GM18507 (cell line): Measurements from ENCODE around the gene XDH.

Experiments used
- DNase-seq: peaks from one replicate; pipeline ENCODE4 v3.0.0; 2011; ENCODE audit warnings: low read depth; ENCODE audit not compliant: insufficient read length; ENCODE audit errors: extremely low spot score
- FAIRE-seq: peaks from 2 replicates; lab custom pipeline; 2011; peaks lifted over from hg19 to GRCh38; lab: Jason Lieb, UNC

Gene XDH

DNA sequence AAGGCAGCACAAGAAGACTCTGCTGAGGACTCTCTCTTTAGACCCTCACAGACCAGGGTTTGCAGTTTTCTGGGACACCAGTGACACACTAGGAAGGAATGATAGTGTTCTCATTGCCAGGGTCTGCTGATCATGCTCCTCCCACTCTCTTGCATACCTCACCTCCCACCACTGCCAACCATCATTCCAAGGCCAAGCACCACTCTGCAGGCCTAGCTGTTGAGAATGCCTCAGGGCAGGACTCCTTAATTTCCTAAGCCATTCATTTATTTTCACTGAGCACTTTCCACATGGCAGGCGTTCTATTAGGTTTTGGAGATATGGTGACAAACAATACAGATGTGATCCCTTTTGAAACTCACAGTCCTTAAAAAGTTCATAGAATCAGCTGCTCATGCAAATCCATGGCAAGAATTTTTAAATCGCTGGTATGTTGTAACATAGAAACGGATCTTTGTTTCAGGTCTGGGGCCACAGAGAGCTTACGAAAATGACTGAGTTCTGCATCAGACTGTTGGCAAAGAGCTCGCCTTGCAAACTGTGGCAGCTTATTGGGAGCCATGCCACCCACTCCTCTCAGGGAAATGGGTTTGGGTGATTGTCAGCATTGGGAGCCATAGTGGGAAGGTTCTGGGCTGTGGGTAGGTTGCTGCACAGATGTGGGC, 78.5 kb downstream of the XDH start:
- FAIRE-seq: no peak

DNA sequence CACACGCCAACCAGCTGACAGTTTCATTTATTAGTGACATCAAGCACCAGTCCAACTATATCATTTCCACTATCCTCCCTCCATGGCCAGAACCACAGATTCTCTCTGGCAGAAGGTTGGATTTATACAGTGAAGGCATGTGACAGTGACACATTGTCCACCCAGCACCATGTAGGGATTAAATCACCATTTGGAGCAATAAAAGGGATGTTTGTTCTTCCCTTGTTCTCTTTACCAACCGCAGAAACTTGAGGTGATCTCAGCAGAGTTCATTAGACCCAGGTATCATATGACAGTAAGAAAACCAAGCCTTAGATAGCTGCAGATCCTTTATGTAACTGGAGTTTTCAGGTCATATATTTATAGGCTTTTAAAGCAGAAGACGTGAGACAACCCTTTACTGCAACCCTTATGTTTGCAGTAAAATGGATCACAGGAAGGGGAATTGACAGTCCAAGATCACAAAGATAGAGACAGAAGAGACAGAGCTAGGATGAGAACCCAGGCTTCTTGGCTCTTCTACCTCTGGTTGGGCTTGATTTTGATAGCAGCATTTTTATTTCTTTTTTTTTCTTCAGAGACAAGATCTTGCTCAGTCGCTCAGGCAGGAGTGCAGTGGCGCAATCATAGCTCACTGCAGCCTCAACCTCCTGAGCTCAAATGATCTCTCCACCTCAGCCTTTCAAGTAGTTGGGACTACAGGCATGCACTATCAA, 80.1 kb downstream of the XDH start:
- no peak for DNase-seq
- no peak for FAIRE-seq

More for the DNA sequence above, 78.5 kb downstream of the XDH start:
- DNase-seq: no peak

DNA sequence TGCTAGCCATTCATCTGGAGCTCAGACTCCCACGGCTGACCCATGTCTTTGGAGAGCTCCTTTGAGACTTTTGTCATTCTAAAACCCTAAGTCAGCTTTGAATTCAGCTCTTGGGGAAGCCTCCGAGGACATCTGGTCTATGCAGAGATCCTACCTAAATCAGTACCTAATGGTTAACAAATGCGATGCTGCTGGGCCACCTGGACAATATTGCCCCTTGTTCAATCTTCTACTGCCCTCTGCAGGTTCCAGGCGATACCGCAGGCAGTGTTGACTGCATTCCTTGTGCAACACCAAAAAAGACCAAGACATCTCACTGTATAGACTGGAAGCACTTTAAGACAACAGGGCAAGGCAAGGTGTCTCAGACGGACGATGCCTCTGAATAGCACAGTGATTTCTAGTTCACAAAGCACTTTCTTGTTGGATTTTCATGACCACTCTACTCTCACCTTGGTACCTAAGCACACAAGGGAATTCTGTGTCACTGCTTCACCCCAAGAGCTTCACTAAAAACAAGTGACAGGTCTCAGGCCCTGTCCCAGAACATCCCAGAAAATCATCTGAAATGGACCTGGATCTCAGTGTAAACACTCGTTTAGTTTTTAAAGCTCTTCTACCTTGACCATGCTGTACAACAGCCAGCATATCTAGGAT, 80.9 kb downstream of the XDH start:
- DNase-seq: peak; percentile 23
- peak; percentile 85 for FAIRE-seq

DNA sequence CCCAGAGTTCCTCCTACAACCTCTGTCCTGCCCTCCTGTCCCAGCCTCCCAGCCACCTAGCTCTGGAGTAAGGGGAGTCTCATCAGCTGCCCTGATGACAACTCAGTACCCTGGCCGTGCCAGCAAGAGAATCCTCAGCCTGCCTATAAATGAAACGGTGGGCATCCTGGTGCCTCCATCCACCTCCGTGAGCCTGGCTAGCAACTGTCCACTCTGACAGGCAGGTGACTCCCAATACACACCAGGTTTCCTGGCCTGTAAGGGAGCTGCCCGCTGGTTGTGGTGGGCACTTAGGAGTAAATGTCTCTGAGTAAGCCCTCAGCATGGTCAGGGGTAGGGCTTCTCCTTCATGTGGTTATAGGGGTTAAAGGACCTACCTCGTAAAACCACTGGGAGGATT, 81.5 kb downstream of the XDH start:
- no peak for FAIRE-seq

DNA sequence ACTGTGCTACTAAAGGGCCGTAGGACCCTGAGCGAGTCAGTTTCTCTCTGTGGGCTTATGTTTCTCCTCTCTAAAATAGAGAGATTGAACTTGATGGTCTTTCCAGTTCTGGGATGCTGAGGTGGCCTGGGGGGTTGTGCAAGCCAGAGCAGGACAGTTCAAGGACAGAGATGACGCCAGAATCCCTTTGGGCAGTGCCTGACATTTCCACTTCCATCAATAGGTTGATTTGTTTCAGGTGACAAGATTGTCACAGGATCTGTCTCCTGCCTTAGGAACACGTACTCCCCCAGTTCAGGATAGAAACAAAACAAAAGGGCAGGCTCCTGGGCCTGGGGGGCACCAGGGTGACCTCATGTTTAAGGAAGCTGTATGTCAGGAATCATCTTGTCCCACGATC, 82.0 kb downstream of the XDH start:
- DNase-seq (no peak), FAIRE-seq (no peak)

More for the DNA sequence above, 81.5 kb downstream of the XDH start:
- DNase-seq: no peak

DNA sequence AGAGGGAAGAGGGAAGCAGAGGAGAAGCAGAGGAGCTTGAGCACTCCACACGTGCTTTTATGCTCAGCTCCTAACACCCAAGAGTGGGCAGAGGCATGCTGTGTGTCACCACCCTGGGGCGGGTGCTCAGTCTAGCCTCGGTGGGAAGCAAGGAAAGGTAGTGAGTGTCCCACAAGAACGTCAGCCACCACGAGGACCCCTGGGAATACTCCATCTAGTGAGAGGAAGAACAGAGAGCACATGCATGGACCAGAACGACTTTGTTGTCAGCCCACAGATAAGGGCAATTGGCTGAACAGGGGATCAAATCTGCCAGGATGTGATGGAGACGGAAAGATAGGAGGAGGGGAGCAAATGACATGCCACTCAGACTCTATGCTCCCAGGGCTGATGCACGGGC, 83.4 kb downstream of the XDH start:
- no peak for DNase-seq
- no peak for FAIRE-seq

GRCh38 chr2:31329081-31329625, 85.4 kb downstream of the XDH start:
- DNase-seq (no peak), FAIRE-seq (no peak)

- FAIRE-seq: no peak
- DNase-seq: no peak
Measured at GRCh38 chr2:31328026-31328425, 86.5 kb downstream of the XDH start.

DNA sequence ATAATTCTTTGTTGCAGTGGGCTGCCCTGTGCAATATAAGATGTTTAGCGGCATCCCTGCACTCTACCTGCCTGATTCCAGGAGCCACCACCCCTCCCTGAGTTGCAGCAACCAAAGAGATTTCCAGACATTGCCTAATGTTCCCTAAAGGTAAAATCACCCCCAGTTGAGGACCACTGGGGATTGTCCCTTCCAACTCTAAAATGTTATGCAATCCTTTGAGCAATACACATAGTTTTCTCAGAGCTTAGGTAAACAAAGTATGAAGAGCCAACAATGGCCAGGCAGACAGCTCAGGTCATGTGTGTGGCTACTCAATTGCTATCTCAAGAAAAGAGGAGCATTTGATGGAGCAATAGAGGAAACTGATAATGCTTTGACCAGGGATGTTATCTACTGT, 87.0 kb downstream of the XDH start:
- DNase-seq (no peak), FAIRE-seq (no peak)

DNA sequence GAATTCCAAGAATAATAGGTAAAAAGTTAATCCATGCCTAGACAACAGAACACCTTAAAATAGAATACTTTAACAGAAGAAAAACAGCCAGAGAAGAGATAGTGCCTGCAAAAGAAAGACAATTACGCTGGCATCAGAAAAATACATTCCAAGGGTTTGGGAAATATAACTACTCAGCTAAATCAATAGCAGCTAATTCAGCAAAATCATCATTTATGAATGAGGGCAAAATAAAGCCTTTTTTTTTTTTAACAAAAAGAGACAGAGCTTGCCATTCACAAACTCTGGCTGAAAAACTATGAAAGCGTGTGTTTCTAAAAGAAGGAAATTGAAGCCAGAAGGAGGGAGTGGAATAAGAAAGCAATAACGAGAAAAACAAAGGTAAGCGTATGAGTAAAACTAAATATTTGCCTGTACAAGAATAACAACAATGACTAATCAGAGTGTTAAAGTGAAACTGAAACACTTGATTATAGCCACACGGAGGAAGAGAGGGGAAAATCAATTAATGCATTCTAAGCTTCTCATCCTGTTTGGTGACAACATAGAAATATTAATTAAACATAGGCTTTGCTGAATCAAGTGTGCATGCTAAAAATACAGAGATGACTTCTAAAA, 90.4 kb downstream of the XDH start:
- FAIRE-seq: peak; percentile 69
- DNase-seq: peak; percentile 22

- no peak for FAIRE-seq
Measured at GRCh38 chr2:31322371-31322770, 92.2 kb downstream of the XDH start.

GRCh38 chr2:31319406-31320175, 95.0 kb downstream of the XDH start:
- peak; percentile 15 for FAIRE-seq
- peak; percentile 4 for DNase-seq

More at GRCh38 chr2:31322371-31322770, 92.2 kb downstream of the XDH start:
- no peak for DNase-seq

GRCh38 chr2:31318361-31319336, 95.9 kb downstream of the XDH start:
- peak; percentile 3 for DNase-seq
- FAIRE-seq: peak; percentile 67

DNA sequence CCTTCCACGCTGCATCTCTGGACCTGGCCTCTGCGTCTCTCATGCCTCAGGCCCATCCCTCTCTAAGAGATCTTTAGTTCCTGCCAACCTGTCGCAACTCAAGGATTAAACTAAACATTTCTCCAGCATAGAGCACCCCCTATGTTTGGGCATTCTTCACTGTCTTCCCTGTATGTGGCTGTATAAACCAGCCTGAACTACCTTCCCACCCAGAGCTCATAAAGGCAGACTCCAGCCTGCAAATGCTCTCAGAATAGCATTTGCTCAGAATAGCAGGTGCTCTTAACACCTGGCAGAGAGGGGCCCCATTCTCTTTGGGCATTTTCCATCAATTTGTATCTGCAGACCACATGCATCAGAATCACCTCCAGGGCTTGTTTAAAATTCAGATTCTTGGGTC, 97.1 kb downstream of the XDH start:
- no peak for FAIRE-seq

GRCh38 chr2:31314761-31315160, 99.8 kb downstream of the XDH start:
- FAIRE-seq: no peak

More for the DNA sequence above, 97.1 kb downstream of the XDH start:
- no peak for DNase-seq

GRCh38 chr2:31312898-31313297, 101.6 kb downstream of the XDH start:
- FAIRE-seq: no peak
- no peak for DNase-seq

More at GRCh38 chr2:31314761-31315160, 99.8 kb downstream of the XDH start:
- DNase-seq: no peak

GRCh38 chr2:31304816-31305215, 109.7 kb downstream of the XDH start:
- FAIRE-seq: no peak
- DNase-seq: no peak

DNA sequence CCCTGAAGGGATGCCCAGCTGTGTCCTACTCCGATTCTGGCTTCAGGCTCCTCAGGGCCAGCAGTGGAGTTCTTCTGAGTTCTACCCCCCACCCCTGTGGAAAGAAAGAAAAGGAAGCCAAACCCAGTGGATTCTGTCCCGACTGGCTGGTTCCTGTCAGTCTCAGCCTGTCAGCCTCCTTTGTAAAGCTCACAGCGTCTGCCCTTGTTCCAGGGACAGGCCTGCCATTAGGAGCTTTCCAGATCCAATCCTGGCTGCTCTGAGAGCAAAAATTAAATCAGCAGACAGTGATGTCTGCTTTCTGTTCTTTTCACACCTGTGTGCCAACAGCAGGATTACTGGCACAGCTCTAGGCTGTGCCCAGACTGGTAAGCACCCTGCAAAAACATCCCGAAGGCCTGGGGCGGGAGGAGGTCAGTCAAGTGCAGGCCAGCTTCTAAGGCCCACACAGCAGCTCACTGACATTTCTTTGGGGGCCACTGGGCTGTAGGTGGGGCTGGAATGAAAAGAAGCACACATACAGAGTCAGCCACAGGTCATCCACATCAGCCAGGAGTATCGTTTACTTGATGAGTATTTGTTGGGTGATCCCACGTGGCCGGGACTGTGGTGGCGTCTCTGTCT, 111.5 kb downstream of the XDH start:
- FAIRE-seq: no peak
- DNase-seq: no peak
